Keratinocyte (primary cell): Measurements from ENCODE around the gene DDRGK1. TPM values are rescaled to one million over a fixed set of nuclear protein-coding genes. Genes with fewer than 3 reads are reported as not detected.

Source experiments
- DNase-seq: peaks from one replicate; pipeline ENCODE4 v3.0.0-alpha.2; 2011; ENCODE audit warnings: low read depth, missing footprints, low spot score
- FAIRE-seq: peaks from 2 replicates; lab custom pipeline; 2011; peaks lifted over from hg19 to GRCh38; lab: Jason Lieb, UNC
- H2AFZ ChIP-seq: 2 replicates; pipeline ENCODE4 v1.6.0; 2012; ENCODE audit warnings: low read length, control low read depth, inconsistent platforms; ENCODE audit not compliant: control insufficient read depth
- H3K27ac ChIP-seq: 2 replicates; pipeline ENCODE4 v1.5.1; 2011; ENCODE audit warnings: low read length; ENCODE audit not compliant: control insufficient read depth, insufficient read depth
- H3K27me3 ChIP-seq: 3 replicates; pipeline ENCODE4 v1.6.0; 2011; ENCODE audit warnings: low read length; ENCODE audit not compliant: control insufficient read depth, insufficient read depth; ENCODE audit errors: extremely low read depth
- H3K36me3 ChIP-seq, 2 experiments: 2 replicates in 1 of 2; 3 replicates in 1 of 2; pipeline ENCODE4 v1.5.1; 2011; ENCODE audit warnings: low read length in 2 of 2, mild to moderate bottlenecking in 1 of 2; ENCODE audit not compliant: control insufficient read depth in 2 of 2, insufficient read depth in 2 of 2; ENCODE audit errors: extremely low read depth in 1 of 2
- H3K4me1 ChIP-seq: 3 replicates; pipeline ENCODE4 v1.5.1; 2011; ENCODE audit warnings: low read length; ENCODE audit not compliant: control insufficient read depth, insufficient read depth; ENCODE audit errors: extremely low read depth
- H3K4me2 ChIP-seq: 3 replicates; pipeline ENCODE4 v1.6.0; 2011; ENCODE audit warnings: low read depth, low read length; ENCODE audit not compliant: control insufficient read depth, insufficient read depth; ENCODE audit errors: extremely low read depth
- H3K4me3 ChIP-seq, 3 experiments: fragments of 200-600 bp in 1 of 3; sonication (generic) in 1 of 3; 2 replicates in 2 of 3; 3 replicates in 1 of 3; pipeline ENCODE4 v1.5.1; 2011 to 2016; ENCODE audit warnings: low read length in 3 of 3, mild to moderate bottlenecking in 3 of 3, control low read depth in 2 of 3, inconsistent platforms in 1 of 3, low read depth in 1 of 3, mixed read lengths in 1 of 3, mixed run types in 1 of 3, moderate library complexity in 1 of 3; ENCODE audit not compliant: control insufficient read depth in 2 of 3, insufficient read depth in 2 of 3; ENCODE audit errors: extremely low read depth in 1 of 3
- H3K79me2 ChIP-seq: 2 replicates; pipeline ENCODE4 v1.6.0; 2012; ENCODE audit warnings: low read length; ENCODE audit not compliant: control insufficient read depth, insufficient read depth
- H3K9ac ChIP-seq: 3 replicates; pipeline ENCODE4 v1.6.0; 2011; ENCODE audit warnings: low read length; ENCODE audit not compliant: control insufficient read depth, insufficient read depth; ENCODE audit errors: extremely low read depth
- H3K9me1 ChIP-seq: 3 replicates; pipeline ENCODE4 v1.6.0; 2011; ENCODE audit warnings: low read length; ENCODE audit not compliant: control insufficient read depth, insufficient read depth; ENCODE audit errors: extremely low read depth
- H3K9me3 ChIP-seq: 2 replicates; pipeline ENCODE4 v1.5.1; 2012; ENCODE audit warnings: low read depth, low read length; ENCODE audit not compliant: control insufficient read depth
- H4K20me1 ChIP-seq: 3 replicates; pipeline ENCODE4 v1.6.0; 2011; ENCODE audit warnings: low read length; ENCODE audit not compliant: control insufficient read depth, insufficient read depth; ENCODE audit errors: extremely low read depth
- CTCF ChIP-seq, 3 experiments: IDR thresholded peaks in 1 of 3; conservative IDR thresholded peaks in 1 of 3; optimal IDR thresholded peaks in 1 of 3; 2 replicates in 2 of 3; 3 replicates in 1 of 3; pipeline versions ENCODE3 to v1.5.1; 2011; ENCODE audit warnings: low read length in 3 of 3, mild to moderate bottlenecking in 3 of 3, moderate library complexity in 2 of 3, control low read depth in 1 of 3, inconsistent platforms in 1 of 3; ENCODE audit not compliant: insufficient read depth in 2 of 3; ENCODE audit errors: extremely low read depth in 1 of 3
- EZH2 ChIP-seq: IDR thresholded peaks from one replicate; pipeline ENCODE4 v1.6.1; 2012; ENCODE audit warnings: inconsistent platforms, mild to moderate bottlenecking, low read length, moderate library complexity
- dilution Hi-C: fragments of 300-500 bp; cut with MboI; formaldehyde crosslinking; loops from one replicate; pipeline ENCODE4 v1.7.0; 2020; ENCODE audit warnings: low sequenced_read_pairs; ENCODE audit not compliant: extremely low pct_ligation_motif_present
- polyA plus RNA-seq, 5 experiments: library from polyadenylated mRNA; depleted of rRNA in 3 of 5; stranded (reverse) in 3 of 5; stranded (forward) in 1 of 5; unstranded in 1 of 5; fragments of >200 nt; gene quantifications; 1 replicate in 1 of 5; 2 replicates in 3 of 5; 3 replicates in 1 of 5; pipeline versions ENCODE4 v1.2.1 to v1.2.3, GENCODE V29; 2011 to 2012; ENCODE audit warnings: missing spikeins in 2 of 5, low read depth in 1 of 5, low replicate concordance in 1 of 5

The DDRGK1 gene
- polyA plus RNA-seq, 1 donor (not counting 4 experiments of a cell fraction or from before 2014, with no cell fraction given): 32.2 TPM

GRCh38 chr20:3192226-3193015 lies 12.1 kb downstream of the DDRGK1 start:
- DNase-seq: no peak
- Histone ChIP-seq H4K20me1 (no peaks in the 10 kb centered on the region), H2AFZ (no peak overlapping the region), H3K4me3 (no peak overlapping the region), H3K36me3 (peaks cover 43 to 45% of the 10 kb centered on the region in 2 experiments), H3K9ac (no peak overlapping the region), H3K27ac (no peak overlapping the region), H3K4me2 (no peak overlapping the region), H3K9me1 (no peaks in the 10 kb centered on the region), H3K9me3 (no peaks in the 10 kb centered on the region), H3K27me3 (no peaks in the 10 kb centered on the region), H3K4me1 (no peaks in the 10 kb centered on the region), H3K79me2 (no peaks in the 10 kb centered on the region)
- dilution Hi-C loops: no loop called here
- no peak for FAIRE-seq
- TF ChIP-seq EZH2 (no peak), CTCF (optimal IDR thresholded peaks at IDR 0.05 in 1 of 3, IDR thresholded peaks at IDR 0.05 in 1 of 3, conservative IDR thresholded peaks at IDR 0.05 in 1 of 3; ENCODE audit: extremely low read depth in 1 of 3, insufficient read depth in 2 of 3, low read length in 3 of 3) (no peak)

GRCh38 chr20:3190681-3191111 lies 13.8 kb downstream of the DDRGK1 start:
- Histone ChIP-seq H3K9ac (no peak overlapping the region), H3K36me3 (peaks cover 40 to 42% of the 10 kb centered on the region in 2 experiments), H3K27ac (no peak overlapping the region), H3K4me3 (no peak overlapping the region), H3K79me2 (no peaks in the 10 kb centered on the region), H2AFZ (no peak overlapping the region), H4K20me1 (no peaks in the 10 kb centered on the region), H3K4me1 (no peaks in the 10 kb centered on the region), H3K9me1 (no peaks in the 10 kb centered on the region), H3K4me2 (no peak overlapping the region), H3K9me3 (no peaks in the 10 kb centered on the region), H3K27me3 (no peaks in the 10 kb centered on the region)
- no peak for FAIRE-seq
- dilution Hi-C loops: no loop called here
- no peak for DNase-seq
- TF ChIP-seq CTCF (optimal IDR thresholded peaks at IDR 0.05 in 1 of 3, IDR thresholded peaks at IDR 0.05 in 1 of 3, conservative IDR thresholded peaks at IDR 0.05 in 1 of 3; ENCODE audit: extremely low read depth in 1 of 3, insufficient read depth in 2 of 3, low read length in 3 of 3) (peak in 1 of 3 experiments; percentile 18), EZH2 (no peak)
